ENCODE data around the gene LRRC10.
"Not testable (repeated sequence)": the region's sequence is repeated elsewhere in the genome, so short reads cannot be mapped to it uniquely, and the experiment has no call there.

The LRRC10 gene

DNA sequence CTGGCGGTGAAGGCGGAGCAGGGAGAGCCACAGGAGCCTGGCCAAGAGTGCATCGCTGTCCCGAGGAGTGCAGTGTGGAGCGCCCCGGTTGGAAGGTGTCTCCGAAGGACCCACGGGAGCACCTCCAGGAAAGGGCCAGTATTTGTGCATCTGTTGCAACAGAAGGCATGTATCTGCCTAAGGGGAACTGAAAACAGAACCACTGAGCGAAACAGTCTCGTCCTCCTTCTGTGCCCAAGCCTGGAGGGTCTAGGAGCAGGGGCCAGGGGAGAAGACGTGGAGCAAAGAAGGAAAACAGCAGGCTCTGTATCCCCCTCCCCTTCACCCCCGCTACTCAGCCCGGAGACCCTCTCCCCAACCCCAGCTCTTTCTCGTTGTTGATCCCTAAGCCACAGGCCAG, 5.3 kb upstream of the LRRC10 start:
- H3K9me3 ChIP-seq (ENCODE audit: control insufficient read depth, insufficient read depth, low read length) = no peaks in the 10 kb centered on the region
- no peaks in the 10 kb centered on the region for H3K4me1 ChIP-seq (ENCODE audit: control insufficient read depth, insufficient read depth, low read length)
- H3K27me3 ChIP-seq (ENCODE audit: control insufficient read depth, insufficient read depth, low read length) = no peaks in the 10 kb centered on the region
- H3K9ac ChIP-seq (ENCODE audit: low read depth, low read length) = no peak overlapping the region
- no peaks in the 10 kb centered on the region for H3K36me3 ChIP-seq (ENCODE audit: control insufficient read depth, insufficient read depth, low read length)
- H3K4me3 ChIP-seq (ENCODE audit: low read depth, low read length) = no peak overlapping the region

DNA sequence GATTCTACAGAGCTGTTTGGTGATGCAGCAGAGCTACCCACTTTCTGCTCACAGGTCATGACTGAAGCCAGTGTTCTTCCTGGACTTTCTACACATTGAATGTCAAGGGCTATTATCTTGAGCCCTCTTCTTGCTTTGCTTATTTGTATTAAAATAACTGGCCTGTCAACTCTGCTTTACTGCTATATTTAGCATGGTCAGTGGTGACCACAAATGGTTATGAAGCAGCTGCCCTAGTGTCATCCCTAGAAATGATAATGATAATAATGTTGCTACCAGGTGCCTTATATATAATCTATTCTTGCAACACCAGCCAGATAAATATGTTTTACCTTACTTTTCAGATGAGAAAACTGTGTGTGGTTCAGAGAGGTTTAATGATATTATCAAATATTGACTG, 2.6 kb upstream of the LRRC10 start:
- Histone ChIP-seq H3K4me1 (ENCODE audit: control insufficient read depth, insufficient read depth, low read length) (no peaks in the 10 kb centered on the region), H3K4me3 (ENCODE audit: low read depth, low read length) (no peak overlapping the region), H3K9me3 (ENCODE audit: control insufficient read depth, insufficient read depth, low read length) (no peaks in the 10 kb centered on the region), H3K9ac (ENCODE audit: low read depth, low read length) (no peak overlapping the region), H3K27me3 (ENCODE audit: control insufficient read depth, insufficient read depth, low read length) (no peaks in the 10 kb centered on the region), H3K36me3 (ENCODE audit: control insufficient read depth, insufficient read depth, low read length) (no peaks in the 10 kb centered on the region)

DNA sequence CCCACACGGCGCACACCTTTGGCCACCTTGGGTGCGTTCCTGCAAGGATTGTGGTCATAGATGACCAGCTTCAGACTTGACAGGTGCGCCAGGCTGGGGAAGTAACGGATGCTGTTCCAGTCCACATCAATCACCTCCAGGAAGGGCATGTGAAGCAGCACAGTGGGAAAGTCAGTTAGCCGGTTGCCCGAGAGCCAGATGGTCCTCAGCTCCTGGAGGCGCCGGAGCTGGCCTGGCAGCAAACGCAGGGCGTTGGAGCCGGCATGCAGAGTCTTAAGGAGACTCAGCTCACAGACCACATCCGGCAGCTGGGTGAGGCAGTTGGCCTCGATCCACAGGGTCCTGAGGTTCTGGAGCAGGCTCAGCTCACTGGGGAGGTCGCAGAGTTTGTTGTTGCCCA, 581 bp downstream of the LRRC10 start:
- no peaks in the 10 kb centered on the region for H3K27me3 ChIP-seq (ENCODE audit: control insufficient read depth, insufficient read depth, low read length)
- H3K4me1 ChIP-seq (ENCODE audit: control insufficient read depth, insufficient read depth, low read length) = no peaks in the 10 kb centered on the region
- H3K9me3 ChIP-seq (ENCODE audit: control insufficient read depth, insufficient read depth, low read length) = no peaks in the 10 kb centered on the region
- H3K4me3 ChIP-seq (ENCODE audit: low read depth, low read length) = no peak overlapping the region
- H3K36me3 ChIP-seq (ENCODE audit: control insufficient read depth, insufficient read depth, low read length) = no peaks in the 10 kb centered on the region
- no peak overlapping the region for H3K9ac ChIP-seq (ENCODE audit: low read depth, low read length)

DNA sequence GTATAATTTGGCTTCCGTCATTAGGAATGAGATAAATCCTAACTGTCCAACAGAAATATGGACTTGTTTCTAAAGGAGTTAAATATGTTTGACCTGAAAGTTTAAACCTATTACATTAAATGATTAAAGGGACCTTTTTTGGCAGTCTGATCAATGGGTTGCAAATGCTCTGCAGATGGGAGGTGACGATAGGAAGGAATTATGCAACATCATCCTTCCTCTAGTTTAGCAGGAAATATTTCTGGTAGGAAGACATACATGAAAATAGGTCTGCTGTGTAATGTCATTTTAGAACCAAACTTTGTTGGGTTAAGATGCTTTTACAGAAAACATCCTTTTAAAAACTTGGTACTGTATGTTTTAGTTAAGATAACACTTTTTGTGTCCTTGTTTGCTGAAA, 2.6 kb downstream of the LRRC10 start:
- Histone ChIP-seq H3K9me3 (ENCODE audit: control insufficient read depth, insufficient read depth, low read length) (no peaks in the 10 kb centered on the region), H3K9ac (ENCODE audit: low read depth, low read length) (no peak overlapping the region), H3K27me3 (ENCODE audit: control insufficient read depth, insufficient read depth, low read length) (no peaks in the 10 kb centered on the region), H3K36me3 (ENCODE audit: control insufficient read depth, insufficient read depth, low read length) (no peaks in the 10 kb centered on the region), H3K4me3 (ENCODE audit: low read depth, low read length) (no peak overlapping the region), H3K4me1 (ENCODE audit: control insufficient read depth, insufficient read depth, low read length) (no peaks in the 10 kb centered on the region)

DNA sequence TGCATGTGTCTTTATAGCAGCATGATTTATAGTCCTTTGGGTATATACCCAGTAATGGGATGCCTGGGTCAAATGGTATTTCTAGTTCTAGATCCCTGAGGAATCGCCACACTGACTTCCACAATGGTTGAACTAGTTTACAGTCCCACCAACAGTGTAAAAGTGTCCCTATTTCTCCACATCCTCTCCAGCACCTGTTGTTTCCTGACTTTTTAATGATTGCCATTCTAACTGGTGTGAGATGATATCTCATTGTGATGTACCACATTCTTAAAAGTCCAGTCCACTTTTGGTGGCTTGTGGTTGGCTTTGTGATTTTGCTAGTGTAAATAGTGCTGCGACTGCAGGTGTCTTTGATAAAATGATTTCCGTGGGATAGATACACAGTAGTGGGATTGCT, 6.4 kb downstream of the LRRC10 start:
- H3K9me3 ChIP-seq (ENCODE audit: control insufficient read depth, insufficient read depth, low read length); H3K27me3 ChIP-seq (ENCODE audit: control insufficient read depth, insufficient read depth, low read length); H3K9ac ChIP-seq (ENCODE audit: low read depth, low read length); H3K4me1 ChIP-seq (ENCODE audit: control insufficient read depth, insufficient read depth, low read length); H3K4me3 ChIP-seq (ENCODE audit: low read depth, low read length): not testable (repeated sequence)
- peaks cover 12% of the 10 kb centered on the region for H3K36me3 ChIP-seq (ENCODE audit: control insufficient read depth, insufficient read depth, low read length)

DNA sequence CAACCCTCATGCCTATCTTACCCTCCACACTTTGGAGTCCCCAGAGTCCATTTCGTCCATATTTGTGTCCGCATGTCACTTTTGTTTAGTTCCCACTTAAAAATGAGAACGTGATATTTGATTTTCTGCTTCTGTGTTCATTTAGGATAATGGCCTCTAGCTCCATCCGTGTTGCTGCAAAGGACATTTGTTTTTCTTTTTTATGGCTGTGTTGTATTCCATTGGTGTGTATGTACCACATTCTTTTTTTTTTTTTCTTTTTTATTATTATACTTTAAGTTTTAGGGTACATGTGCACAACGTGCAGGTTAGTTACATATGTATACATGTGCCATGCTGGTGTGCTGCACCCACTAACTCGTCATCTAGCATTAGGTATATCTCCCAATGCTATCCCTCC, 7.2 kb downstream of the LRRC10 start:
- H3K4me1 ChIP-seq (ENCODE audit: control insufficient read depth, insufficient read depth, low read length); H3K4me3 ChIP-seq (ENCODE audit: low read depth, low read length); H3K9me3 ChIP-seq (ENCODE audit: control insufficient read depth, insufficient read depth, low read length); H3K27me3 ChIP-seq (ENCODE audit: control insufficient read depth, insufficient read depth, low read length); H3K9ac ChIP-seq (ENCODE audit: low read depth, low read length): not testable (repeated sequence)
- H3K36me3 ChIP-seq (ENCODE audit: control insufficient read depth, insufficient read depth, low read length) = peaks cover 12% of the 10 kb centered on the region

DNA sequence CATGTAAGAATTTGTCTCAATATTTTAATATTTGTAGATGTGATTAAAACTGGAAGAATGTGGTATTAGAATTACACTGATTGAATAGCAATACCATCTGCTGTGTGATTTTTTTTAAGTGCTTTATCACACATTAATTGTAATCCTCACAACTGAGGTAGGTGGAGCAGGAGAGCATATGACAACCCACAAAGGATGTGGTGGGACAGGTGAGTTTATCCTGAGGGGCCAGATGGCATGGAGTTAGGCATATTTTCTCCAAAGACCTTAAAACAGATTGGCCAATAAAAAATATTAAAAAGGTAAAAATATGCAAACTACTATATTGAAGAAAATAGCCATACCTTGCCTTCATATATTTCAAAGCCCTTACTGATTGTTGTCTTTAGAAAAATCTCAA, 7.8 kb downstream of the LRRC10 start:
- Histone ChIP-seq H3K9ac (ENCODE audit: low read depth, low read length) (no peak overlapping the region), H3K9me3 (ENCODE audit: control insufficient read depth, insufficient read depth, low read length) (no peaks in the 10 kb centered on the region), H3K4me3 (ENCODE audit: low read depth, low read length) (no peak overlapping the region), H3K27me3 (ENCODE audit: control insufficient read depth, insufficient read depth, low read length) (no peaks in the 10 kb centered on the region), H3K36me3 (ENCODE audit: control insufficient read depth, insufficient read depth, low read length) (peaks cover 15% of the 10 kb centered on the region), H3K4me1 (ENCODE audit: control insufficient read depth, insufficient read depth, low read length) (no peaks in the 10 kb centered on the region)

DNA sequence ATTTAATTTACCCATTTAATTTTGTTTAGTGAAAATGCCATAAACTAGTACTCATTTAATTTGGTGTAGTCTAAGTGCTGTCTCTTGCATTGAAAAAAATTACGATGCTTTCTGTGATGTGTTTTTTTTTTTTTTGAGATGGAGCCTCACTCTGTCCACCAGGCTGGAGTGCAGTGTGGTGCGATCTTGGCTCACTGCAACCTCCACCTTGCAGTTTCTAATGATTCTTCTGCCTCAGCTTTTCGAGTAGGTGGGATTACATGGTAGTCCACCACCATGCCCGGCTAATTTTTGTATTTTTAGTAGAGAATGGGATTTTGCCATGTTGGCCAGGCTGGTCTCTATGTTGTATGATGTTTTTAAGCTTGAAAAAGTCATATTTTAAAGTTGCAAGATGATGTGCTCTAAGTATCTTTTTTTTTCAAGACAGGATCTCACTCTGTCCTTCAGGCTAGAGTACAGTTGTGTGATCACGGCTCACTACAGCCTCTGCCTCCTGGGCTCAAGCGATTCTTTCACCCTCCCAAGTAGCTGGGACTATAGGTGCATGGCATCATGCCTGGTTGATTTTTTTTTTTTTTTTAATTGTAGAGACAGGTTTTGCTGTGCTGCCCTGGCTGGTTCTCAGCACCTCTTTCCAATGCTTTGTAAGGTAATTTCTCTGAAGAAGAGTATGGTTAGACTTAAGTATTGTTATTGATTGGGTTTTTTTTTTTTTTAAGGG, 8.6 kb downstream of the LRRC10 start:
- no peaks in the 10 kb centered on the region for H3K27me3 ChIP-seq (ENCODE audit: control insufficient read depth, insufficient read depth, low read length)
- H3K4me3 ChIP-seq (ENCODE audit: low read depth, low read length) = no peak overlapping the region
- no peaks in the 10 kb centered on the region for H3K4me1 ChIP-seq (ENCODE audit: control insufficient read depth, insufficient read depth, low read length)
- H3K36me3 ChIP-seq (ENCODE audit: control insufficient read depth, insufficient read depth, low read length) = peaks cover 23% of the 10 kb centered on the region
- no peak overlapping the region for H3K9ac ChIP-seq (ENCODE audit: low read depth, low read length)
- no peaks in the 10 kb centered on the region for H3K9me3 ChIP-seq (ENCODE audit: control insufficient read depth, insufficient read depth, low read length)

DNA sequence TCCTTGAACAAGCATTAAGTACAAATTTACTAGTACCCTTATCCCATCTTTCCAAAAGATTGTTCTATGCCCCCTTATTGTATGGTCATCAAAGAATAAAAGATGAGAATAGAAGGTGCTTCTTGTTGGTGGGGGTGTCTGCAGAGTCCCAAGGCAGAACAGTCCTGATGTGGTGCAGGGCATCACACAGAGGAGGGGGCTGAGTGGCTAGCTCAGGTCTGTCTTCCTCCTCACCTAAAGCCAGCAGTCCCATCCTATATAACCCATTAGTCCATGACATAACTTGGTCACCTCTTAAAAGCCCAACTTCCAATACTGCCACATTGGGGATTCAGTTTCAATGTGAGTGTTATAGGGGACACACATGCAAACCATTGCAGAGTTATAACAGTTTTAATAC, 9.9 kb downstream of the LRRC10 start:
- no peak overlapping the region for H3K9ac ChIP-seq (ENCODE audit: low read depth, low read length)
- H3K4me1 ChIP-seq (ENCODE audit: control insufficient read depth, insufficient read depth, low read length) = no peaks in the 10 kb centered on the region
- H3K9me3 ChIP-seq (ENCODE audit: control insufficient read depth, insufficient read depth, low read length) = no peaks in the 10 kb centered on the region
- peaks cover 32% of the 10 kb centered on the region for H3K36me3 ChIP-seq (ENCODE audit: control insufficient read depth, insufficient read depth, low read length)
- no peaks in the 10 kb centered on the region for H3K27me3 ChIP-seq (ENCODE audit: control insufficient read depth, insufficient read depth, low read length)
- H3K4me3 ChIP-seq (ENCODE audit: low read depth, low read length) = no peak overlapping the region

DNA sequence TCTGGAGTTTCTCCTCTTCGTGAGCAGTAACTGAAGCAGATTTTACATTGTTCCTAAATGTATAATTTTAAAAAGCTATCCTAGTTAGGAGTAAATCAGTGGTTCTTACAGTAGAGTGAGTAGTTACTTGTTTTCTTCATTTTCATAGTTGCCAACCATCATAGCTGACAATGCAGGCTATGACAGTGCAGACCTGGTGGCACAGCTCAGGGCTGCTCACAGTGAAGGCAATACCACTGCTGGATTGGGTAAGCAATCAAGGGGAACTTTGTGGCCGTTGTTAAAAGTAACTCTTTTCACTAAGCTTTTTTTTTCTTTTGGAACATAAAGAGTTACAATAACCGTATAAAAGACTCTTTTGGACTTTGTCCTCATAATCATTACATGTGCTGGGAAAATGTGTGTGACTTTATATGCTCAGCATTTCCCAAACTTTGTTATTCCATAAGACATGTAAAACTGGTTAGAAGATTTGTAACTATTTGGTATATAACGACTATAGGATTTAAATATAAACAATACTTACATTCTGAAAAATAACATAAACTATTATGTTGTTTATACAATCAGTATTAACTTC, 12.4 kb downstream of the LRRC10 start:
- no peak overlapping the region for H3K9ac ChIP-seq (ENCODE audit: low read depth, low read length)
- no peaks in the 10 kb centered on the region for H3K27me3 ChIP-seq (ENCODE audit: control insufficient read depth, insufficient read depth, low read length)
- no peaks in the 10 kb centered on the region for H3K4me1 ChIP-seq (ENCODE audit: control insufficient read depth, insufficient read depth, low read length)
- peaks cover 44% of the 10 kb centered on the region for H3K36me3 ChIP-seq (ENCODE audit: control insufficient read depth, insufficient read depth, low read length)
- no peak overlapping the region for H3K4me3 ChIP-seq (ENCODE audit: low read depth, low read length)
- H3K9me3 ChIP-seq (ENCODE audit: control insufficient read depth, insufficient read depth, low read length) = no peaks in the 10 kb centered on the region

DNA sequence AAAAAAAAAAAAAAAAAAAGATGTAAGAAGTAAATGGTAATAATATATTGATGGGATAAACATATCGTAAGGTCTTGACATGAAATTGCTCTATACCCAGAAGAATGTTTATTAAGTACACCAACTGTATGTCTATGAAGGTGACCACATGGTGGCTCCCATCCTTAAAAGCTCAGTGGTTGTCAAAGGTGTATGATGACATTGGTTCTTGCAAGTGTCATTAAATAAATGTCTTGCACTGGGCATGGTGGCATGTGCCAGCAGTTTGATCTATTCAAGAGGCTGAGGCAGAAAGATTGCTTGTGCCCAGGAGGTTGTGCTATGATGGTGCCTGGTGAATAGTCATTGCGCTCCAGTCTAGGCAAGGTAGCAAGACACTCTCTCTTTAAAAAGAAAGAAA, 15.0 kb downstream of the LRRC10 start:
- Histone ChIP-seq H3K9me3 (ENCODE audit: control insufficient read depth, insufficient read depth, low read length) (no peaks in the 10 kb centered on the region), H3K4me1 (ENCODE audit: control insufficient read depth, insufficient read depth, low read length) (no peaks in the 10 kb centered on the region), H3K27me3 (ENCODE audit: control insufficient read depth, insufficient read depth, low read length) (no peaks in the 10 kb centered on the region), H3K4me3 (ENCODE audit: low read depth, low read length) (no peak overlapping the region), H3K36me3 (ENCODE audit: control insufficient read depth, insufficient read depth, low read length) (peaks cover 53% of the 10 kb centered on the region), H3K9ac (ENCODE audit: low read depth, low read length) (no peak overlapping the region)

DNA sequence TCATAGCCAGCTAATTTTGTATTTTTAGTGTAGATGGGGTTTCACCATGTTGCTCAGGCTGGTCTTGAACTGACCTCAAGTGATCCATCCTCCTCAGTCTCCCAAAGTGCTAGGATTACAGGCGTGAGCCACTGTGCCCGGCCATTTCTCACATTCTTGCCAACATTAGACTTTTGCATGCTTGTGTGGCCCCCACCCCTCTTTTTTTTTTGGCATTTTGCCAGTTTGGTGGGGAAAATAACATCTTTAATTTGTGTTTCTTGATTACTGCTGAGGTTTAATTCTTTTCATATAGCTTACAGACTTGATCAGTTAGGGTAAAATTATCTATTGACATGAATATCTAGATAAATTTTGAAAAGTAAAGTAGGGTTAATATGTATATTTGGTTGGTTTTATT, 21.6 kb downstream of the LRRC10 start:
- H3K36me3 ChIP-seq (ENCODE audit: control insufficient read depth, insufficient read depth, low read length) = peaks cover 44% of the 10 kb centered on the region
- H3K27me3 ChIP-seq (ENCODE audit: control insufficient read depth, insufficient read depth, low read length) = no peaks in the 10 kb centered on the region
- no peak overlapping the region for H3K9ac ChIP-seq (ENCODE audit: low read depth, low read length)
- H3K4me1 ChIP-seq (ENCODE audit: control insufficient read depth, insufficient read depth, low read length) = no peaks in the 10 kb centered on the region
- H3K4me3 ChIP-seq (ENCODE audit: low read depth, low read length) = no peak overlapping the region
- no peaks in the 10 kb centered on the region for H3K9me3 ChIP-seq (ENCODE audit: control insufficient read depth, insufficient read depth, low read length)
